A549 (cell line): ENCODE results near the gene GDI2.

Experiments used
- CTCF ChIP-seq: fragments of >200 bp; sonication (Bioruptor Twin); formaldehyde crosslinking; IDR thresholded peaks from 3 replicates; pipeline ENCODE4 v1.5.1; 2016
- HDAC2 ChIP-seq: fragments of 200-600 bp; sonication (generic); IDR thresholded peaks from 2 replicates; pipeline ENCODE4 v1.6.1; 2016
- SREBF2 ChIP-seq: fragments of 450-650 bp; IDR thresholded peaks from 2 replicates; pipeline ENCODE4 v1.6.1; 2014; ENCODE audit warnings: mild to moderate bottlenecking, moderate library complexity

GRCh38 chr10:5832946-5833345, 19.7 kb upstream of the GDI2 start:
- TF ChIP-seq HDAC2 (no peak), CTCF (no peak), SREBF2 (no peak)
